Breast epithelium (tissue), 3 donors: ENCODE measurements around the gene DRC3.

Experiments
- POLR2AphosphoS5 ChIP-seq, 3 donors: sonication (generic); formaldehyde crosslinking; IDR thresholded peaks; one replicate each; pipeline ENCODE4 v1.6.1; 2017; ENCODE audit warnings: antibody characterized with exemption in 3 of 3
- TF ChIP-seq, protein P1 (sequence below), 3 donors: fragments of 450-650 bp; IDR thresholded peaks; one replicate each; pipeline ENCODE4 v1.5.1; 2016 to 2017; ENCODE audit warnings: antibody characterized with exemption in 3 of 3, mild to moderate bottlenecking in 3 of 3, moderate library complexity in 3 of 3

GRCh38 chr17:17981330-17981729, 8.7 kb downstream of the DRC3 start:
- no peak for TF ChIP-seq POLR2AphosphoS5 (IDR thresholded peaks at IDR 0.05)
- TF ChIP-seq, protein P1, sequence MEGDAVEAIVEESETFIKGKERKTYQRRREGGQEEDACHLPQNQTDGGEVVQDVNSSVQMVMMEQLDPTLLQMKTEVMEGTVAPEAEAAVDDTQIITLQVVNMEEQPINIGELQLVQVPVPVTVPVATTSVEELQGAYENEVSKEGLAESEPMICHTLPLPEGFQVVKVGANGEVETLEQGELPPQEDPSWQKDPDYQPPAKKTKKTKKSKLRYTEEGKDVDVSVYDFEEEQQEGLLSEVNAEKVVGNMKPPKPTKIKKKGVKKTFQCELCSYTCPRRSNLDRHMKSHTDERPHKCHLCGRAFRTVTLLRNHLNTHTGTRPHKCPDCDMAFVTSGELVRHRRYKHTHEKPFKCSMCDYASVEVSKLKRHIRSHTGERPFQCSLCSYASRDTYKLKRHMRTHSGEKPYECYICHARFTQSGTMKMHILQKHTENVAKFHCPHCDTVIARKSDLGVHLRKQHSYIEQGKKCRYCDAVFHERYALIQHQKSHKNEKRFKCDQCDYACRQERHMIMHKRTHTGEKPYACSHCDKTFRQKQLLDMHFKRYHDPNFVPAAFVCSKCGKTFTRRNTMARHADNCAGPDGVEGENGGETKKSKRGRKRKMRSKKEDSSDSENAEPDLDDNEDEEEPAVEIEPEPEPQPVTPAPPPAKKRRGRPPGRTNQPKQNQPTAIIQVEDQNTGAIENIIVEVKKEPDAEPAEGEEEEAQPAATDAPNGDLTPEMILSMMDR (IDR thresholded peaks at IDR 0.05): no peak
